HL-60/S4 (cell line): Measurements from ENCODE around the gene BNC2.
"Not testable (repeated sequence)": the region's sequence is repeated elsewhere in the genome, so short reads cannot be mapped to it uniquely, and the experiment has no call there.

ENCODE experiments used
- in situ Hi-C: fragments of 300-500 bp; cut with MboI; formaldehyde crosslinking; loops from 2 replicates; pipeline ENCODE4 v1.14.3; 2022; ENCODE audit warnings: low sequenced_read_pairs

BNC2 gene

DNA sequence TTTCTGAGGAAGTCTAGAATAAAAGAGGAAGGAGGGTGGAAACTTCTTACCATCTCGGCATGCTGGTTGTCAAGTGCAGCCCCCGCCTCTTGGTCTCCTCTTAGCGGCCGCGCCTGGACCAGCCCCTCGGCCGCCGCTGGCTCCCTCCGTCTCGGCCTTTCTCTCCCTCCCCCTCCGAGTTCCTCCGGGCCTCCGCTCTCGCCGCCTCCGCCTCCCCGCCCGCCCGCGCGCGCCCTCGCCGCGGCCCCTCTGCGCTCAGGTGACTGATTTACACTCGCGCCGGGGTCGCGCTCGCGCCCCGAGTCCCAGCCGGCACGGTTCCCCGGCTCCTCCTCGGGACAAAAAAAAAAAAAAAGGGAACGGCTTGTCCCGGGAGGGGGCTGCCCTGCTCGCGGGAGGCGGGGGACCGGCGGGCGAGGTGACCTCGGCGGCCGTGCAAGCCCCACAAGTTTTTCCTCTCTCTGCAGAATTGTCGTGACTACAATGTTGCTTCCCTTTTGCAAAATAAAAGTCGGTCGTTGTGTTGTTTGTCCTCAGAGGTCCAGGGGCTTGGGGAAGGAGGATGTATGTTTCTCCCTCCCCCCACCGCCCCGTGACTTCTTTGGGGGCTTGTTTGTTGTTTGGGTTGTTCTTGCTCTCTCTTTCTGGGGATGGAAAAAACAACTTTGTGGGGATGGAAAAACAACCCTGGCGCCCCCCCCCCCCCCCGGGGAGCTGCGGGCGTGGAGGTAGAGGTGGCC lies at the start of gene BNC2:
TSS of gene BNC2 (minus strand) at position 75 of the 740 bp plus-strand sequence. CDS start at position 53, 22 bp downstream.
- in situ Hi-C loops, result no loop called here

GRCh38 chr9:16918920-16919319 lies 48.5 kb upstream of the BNC2 start:
- in situ Hi-C loops, result no loop called here

- in situ Hi-C loops, result no loop called here
These were observed 44.8 kb upstream of the BNC2 start for GRCh38 chr9:16915126-16915831.

DNA sequence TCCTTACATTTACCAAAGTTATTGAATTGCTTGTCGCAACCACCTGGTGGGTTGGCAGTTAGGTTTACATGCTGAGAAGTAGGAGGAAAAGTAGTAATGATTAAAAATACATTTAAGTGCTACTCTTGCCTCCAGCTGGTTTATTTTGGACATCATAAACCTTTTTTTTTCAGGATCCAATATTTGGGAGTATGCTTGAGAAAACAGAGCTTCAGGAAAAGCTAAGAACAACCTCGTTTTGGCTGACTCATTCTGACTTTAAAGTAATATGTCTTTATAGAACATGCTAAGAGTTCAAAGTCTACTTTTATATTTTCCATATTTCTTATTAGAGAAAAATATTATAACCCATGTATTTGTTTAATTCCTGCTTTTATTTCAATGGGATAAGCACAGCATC lies 41.7 kb upstream of the BNC2 start:
- in situ Hi-C loops, result no loop called here

- in situ Hi-C loops, result not testable (repeated sequence)
These were observed 37.7 kb upstream of the BNC2 start for GRCh38 chr9:16908206-16908605.

GRCh38 chr9:16904655-16905054 lies 34.2 kb upstream of the BNC2 start:
- in situ Hi-C loops, result no loop called here

GRCh38 chr9:16901590-16901989 lies 31.1 kb upstream of the BNC2 start:
- in situ Hi-C loops, result no loop called here

- in situ Hi-C loops, result no loop called here
These were observed 29.1 kb upstream of the BNC2 start for GRCh38 chr9:16899606-16900005.

GRCh38 chr9:16898464-16898863 lies 28.0 kb upstream of the BNC2 start:
- in situ Hi-C loops, result no loop called here

- in situ Hi-C loops, result no loop called here
These were observed 18.1 kb upstream of the BNC2 start for GRCh38 chr9:16888594-16888993.

DNA sequence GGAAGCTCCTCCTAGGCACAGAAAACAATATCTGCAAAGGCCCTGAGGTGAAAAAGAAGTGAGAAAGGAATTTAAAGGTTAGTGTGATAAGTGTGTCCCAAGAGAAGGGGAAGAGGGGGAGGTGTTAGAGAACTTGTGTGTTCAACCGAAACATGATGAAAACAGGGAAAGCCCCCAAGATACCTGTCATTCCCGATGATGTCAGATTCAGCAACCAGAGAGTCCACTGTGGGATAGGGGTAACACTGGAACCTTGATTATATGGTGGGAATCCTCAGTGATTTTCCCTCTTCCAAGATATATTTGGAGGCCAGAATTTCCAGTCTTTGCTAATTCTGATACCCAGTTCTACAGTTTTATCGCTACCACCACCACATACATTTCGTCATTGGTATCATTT lies 15.5 kb upstream of the BNC2 start:
- in situ Hi-C loops, result no loop called here

GRCh38 chr9:16884952-16885513 lies 14.6 kb upstream of the BNC2 start:
- in situ Hi-C loops, result no loop called here

DNA sequence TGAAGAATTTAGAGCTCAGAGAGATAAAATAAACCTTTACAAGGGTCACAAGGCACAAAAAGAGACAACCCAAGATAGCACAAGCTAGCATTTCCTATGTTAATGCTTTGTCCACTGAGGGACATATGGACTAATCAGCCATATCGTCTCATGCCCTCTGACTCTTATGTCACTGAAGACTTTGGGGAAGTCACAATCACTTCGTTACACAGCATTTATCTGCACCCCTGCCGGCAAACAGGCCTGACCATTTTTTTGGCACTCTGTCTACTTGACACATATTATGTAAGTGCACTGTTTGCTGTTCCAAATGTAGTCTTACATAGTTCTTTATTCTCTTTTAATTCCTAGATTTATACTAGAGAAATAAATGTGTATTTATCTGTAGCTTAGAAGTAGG lies 13.9 kb upstream of the BNC2 start:
- in situ Hi-C loops, result no loop called here

GRCh38 chr9:16883586-16883985 lies 13.1 kb upstream of the BNC2 start:
- in situ Hi-C loops, result no loop called here

- in situ Hi-C loops, result not testable (repeated sequence)
These were observed 12.0 kb upstream of the BNC2 start for GRCh38 chr9:16882440-16882839.

GRCh38 chr9:16879416-16879815 lies 8.9 kb upstream of the BNC2 start:
- in situ Hi-C loops, result no loop called here

DNA sequence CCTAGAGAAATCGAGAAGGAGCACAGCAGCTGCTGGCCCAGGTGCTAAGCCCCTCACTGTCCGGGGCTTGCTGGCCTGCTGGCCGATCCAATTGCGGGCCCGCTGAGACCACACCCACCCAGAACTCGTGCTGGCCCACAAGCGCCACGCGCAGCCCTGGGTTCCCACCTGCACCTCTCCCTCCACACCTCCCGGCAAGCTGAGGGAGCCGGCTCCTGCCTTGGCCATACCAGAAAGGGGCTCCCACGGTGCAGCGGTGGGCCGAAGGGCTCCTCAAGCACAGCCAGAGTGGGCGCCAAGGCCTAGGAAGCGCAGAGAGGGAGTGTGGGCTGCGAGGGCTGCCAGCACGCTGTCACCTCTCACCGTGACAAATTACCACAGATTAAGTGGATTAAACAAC lies 6.8 kb upstream of the BNC2 start:
- in situ Hi-C loops, result no loop called here

- in situ Hi-C loops, result no loop called here
These were observed 2.8 kb upstream of the BNC2 start for GRCh38 chr9:16873126-16873802.

DNA sequence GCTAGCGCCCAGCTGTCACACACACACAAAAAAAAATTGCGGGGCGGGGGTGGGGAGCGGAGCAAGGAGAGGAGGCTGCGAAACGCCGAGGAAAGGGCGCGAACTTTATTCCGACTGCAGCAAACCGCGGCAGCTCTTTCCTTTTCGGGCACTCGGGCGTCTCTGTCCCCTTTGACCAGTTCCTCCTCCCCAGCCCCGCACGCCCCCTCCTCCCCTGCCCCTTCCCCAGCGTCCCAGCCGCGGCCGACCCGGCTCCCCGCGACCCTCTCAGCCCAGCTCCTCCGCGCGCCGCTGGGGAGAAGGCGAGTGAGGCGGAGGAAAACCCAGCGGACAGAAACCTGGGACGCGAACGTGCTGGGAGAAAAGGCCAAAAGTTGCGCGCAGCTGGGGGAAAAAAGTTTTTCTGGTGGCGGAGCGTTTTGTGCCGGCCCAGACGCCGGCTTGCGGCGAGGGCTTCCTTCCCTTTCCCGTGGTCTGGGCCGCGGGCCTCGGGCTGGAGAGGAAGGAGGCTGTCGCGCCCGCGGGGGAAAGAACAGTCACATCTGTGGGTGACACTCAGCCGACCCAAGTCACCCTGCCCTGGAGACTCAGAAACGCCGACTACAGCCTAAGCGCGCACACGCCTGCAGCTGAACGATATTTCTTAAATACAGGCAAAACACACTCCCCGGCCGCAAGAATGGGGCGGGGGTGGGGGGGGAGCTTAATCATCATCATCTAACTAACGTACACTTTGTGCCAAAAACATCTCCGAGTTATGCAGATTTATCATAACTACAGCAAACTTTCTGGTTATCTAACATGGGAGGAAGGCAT lies 1.1 kb upstream of the BNC2 start:
- in situ Hi-C loops, result no loop called here

DNA sequence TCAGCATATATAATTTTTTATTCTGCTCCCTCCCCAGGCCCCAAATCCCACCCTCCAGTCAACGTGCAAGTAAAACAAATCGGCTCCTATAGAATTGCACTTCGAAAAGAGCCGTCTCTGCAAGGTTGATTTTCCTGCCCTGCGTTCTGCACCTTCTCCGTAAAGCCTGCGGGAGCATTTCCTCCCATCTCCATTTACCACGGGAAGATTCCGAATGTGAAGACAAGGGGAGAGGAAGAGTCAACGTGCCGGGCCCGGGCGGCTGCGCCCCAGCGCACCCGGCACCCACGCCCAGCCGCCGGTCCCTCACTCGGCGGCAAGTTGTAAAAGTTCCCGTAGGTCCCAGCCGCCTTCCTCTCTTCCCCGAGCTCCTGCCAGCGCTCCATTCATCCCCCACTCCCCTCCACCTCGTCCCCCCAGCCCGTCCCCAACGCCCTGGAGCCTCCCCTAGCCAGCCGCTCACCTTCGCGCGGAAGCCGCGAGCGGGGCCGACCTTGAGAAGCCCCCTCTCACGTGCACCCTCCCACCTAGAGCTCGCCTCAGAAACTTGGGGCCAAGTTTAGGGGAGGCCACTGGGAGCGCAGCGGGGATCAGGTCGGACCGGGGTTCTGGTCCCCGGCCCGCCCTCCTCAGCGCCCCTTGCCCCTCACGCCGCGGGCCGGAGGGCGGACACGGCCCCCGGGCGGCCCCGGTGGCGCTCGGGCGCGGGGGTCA lies 431 bp downstream of the BNC2 start:
- in situ Hi-C loops, result no loop called here
